Stimulated activated CD4-positive, alpha-beta T cell treated with anti-CD3 and anti-CD28 coated beads, Interleukin-1b, Interleukin-23, amount 100 ng/mL, for 24 hours (primary cell): ENCODE data around the gene SERTAD2.

ENCODE experiments used
- DNase-seq, 4 experiments: peaks; one replicate each; pipeline ENCODE4 v3.0.0-alpha.2; 2020; ENCODE audit warnings: low read depth in 4 of 4, low spot score in 1 of 4

SERTAD2 gene

GRCh38 chr2:64675860-64676259 is 22.1 kb upstream of the SERTAD2 start:
- DNase-seq: peak; percentile 34 to 69 (median 52)

- DNase-seq: no peak
Observed at GRCh38 chr2:64672708-64673107, 19.0 kb upstream of the SERTAD2 start.

- no peak for DNase-seq
Observed at GRCh38 chr2:64670047-64670446, 16.3 kb upstream of the SERTAD2 start.

GRCh38 chr2:64669288-64669687 is 15.6 kb upstream of the SERTAD2 start:
- no peak for DNase-seq

GRCh38 chr2:64668542-64668941 is 14.8 kb upstream of the SERTAD2 start:
- no peak for DNase-seq

GRCh38 chr2:64667535-64667934 is 13.8 kb upstream of the SERTAD2 start:
- no peak for DNase-seq

GRCh38 chr2:64666810-64667438 is 13.2 kb upstream of the SERTAD2 start:
- no peak for DNase-seq

- no peak for DNase-seq
Observed at GRCh38 chr2:64665709-64666108, 12.0 kb upstream of the SERTAD2 start.

GRCh38 chr2:64663402-64663801 is 9.7 kb upstream of the SERTAD2 start:
- no peak for DNase-seq

- no peak for DNase-seq
Observed at GRCh38 chr2:64661741-64662169, 8.0 kb upstream of the SERTAD2 start.

- DNase-seq: no peak
Observed at GRCh38 chr2:64659252-64659651, 5.5 kb upstream of the SERTAD2 start.

GRCh38 chr2:64658269-64658668 is 4.6 kb upstream of the SERTAD2 start:
- DNase-seq: no peak

GRCh38 chr2:64657411-64657810 is 3.7 kb upstream of the SERTAD2 start:
- DNase-seq: no peak

GRCh38 chr2:64656379-64656778 is 2.7 kb upstream of the SERTAD2 start:
- no peak for DNase-seq

- no peak for DNase-seq
Observed at GRCh38 chr2:64655873-64656272, 2.2 kb upstream of the SERTAD2 start.

GRCh38 chr2:64655018-64655664 is 1.4 kb upstream of the SERTAD2 start:
- no peak for DNase-seq

- peak in 3 of 4 experiments; percentile 36 to 44 (median 38) for DNase-seq
Observed at GRCh38 chr2:64654063-64654811, 524 bp upstream of the SERTAD2 start.

GRCh38 chr2:64652231-64653108 is 1.2 kb downstream of the SERTAD2 start:
- no peak for DNase-seq

GRCh38 chr2:64651590-64651989 is 2.1 kb downstream of the SERTAD2 start:
- DNase-seq: no peak

- no peak for DNase-seq
Observed at GRCh38 chr2:64650722-64651338, 2.9 kb downstream of the SERTAD2 start.

GRCh38 chr2:64650296-64650695 is 3.4 kb downstream of the SERTAD2 start:
- DNase-seq: no peak
